NCI-H446 (cell line): ENCODE results near the gene ANKS1B.
"Not testable (repeated sequence)": the region's sequence is repeated elsewhere in the genome, so short reads cannot be mapped to it uniquely, and the experiment has no call there.

ENCODE experiments used
- DNase-seq, 2 experiments: peaks; one replicate each; lab custom pipeline; 2025; lab: John Stamatoyannopoulos, UW

Gene ANKS1B

DNA sequence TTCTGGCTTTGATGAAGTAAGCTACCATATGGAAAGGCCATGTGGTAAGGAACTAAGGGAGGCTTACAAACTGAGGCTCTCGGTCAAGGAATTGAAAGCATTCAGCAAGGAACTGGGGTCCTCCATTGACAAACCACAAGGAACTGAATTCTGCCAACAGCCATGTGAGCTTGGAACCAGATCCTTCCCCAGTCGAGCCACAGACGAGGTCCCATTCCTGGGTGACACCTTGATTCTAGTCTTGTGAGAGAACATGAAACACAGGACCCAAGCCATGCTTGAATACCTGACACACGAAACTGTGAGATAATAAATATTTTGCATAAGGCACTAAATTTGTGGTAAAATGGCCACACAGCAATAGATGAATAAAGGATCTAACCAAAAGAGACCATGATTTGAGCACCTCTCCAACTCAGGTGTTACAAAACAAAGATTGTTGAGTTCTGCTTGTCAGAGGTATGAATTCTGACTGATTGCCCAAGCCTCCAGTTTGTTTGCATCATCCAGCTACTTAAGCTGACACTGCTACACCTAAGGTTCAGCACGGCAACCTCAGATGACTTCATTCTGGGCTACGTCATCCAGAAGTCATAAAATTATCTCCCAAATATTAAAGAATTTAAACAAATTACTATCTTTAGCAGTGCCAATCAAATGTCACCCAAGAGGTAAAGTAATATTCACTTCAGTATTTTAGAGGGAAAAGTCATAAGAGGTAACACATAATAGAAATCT lies 277.8 kb downstream of the ANKS1B start:
- no peak for DNase-seq

DNA sequence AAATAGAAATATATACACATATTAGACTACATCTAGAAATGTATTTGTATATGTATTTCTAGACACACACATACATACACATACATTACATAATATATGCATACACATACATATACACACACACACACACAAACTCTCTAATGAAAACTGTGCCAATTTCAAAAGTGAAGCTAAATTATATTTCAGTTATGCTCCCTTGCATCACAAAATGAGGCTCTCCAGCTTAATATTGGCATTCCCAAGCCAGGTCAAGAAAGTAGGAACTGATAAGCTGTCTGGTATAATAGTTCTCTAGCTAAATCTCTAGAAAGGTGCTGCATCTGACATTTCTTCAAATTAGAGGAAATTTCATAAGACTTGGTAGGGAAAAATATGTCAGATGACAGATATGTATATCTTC lies 280.3 kb downstream of the ANKS1B start:
- no peak for DNase-seq

DNA sequence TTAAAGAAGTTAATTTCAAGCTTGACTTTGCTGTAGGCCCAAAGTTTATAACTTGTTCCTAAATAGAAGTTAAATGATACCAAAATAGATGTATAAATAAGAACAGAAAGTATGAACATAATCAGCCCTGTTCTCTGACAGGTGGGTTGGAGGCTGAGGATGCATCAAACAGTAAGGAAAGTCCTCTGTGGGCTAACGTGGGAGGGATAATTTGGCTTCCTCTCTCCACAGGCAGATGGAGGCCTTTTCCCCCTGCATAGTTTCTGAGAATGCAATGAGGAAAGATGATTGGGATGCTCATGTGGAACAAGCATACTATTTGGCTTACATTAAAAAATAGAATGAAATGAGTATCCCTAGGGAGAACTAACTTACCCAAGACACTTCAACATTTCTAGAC lies 280.7 kb downstream of the ANKS1B start:
- DNase-seq: no peak

DNA sequence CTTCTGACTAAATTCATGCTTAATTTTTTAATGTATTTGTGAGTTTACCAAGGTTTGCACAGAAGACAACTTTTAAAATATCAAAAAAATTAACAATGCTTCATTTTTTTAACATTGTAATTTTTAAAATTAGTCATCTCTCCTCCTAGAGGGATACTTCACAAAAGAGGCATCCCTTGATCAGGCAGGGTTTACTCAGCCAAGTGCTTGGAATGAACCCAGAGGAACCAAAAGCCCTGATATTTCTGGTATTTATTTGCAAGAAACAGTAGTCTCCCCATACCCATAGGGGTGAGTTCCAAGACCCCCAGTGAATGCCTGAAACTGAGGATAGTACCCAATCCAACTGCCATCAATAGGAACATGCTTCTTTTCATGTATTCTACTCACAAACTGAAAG lies 284.7 kb downstream of the ANKS1B start:
- no peak for DNase-seq

DNA sequence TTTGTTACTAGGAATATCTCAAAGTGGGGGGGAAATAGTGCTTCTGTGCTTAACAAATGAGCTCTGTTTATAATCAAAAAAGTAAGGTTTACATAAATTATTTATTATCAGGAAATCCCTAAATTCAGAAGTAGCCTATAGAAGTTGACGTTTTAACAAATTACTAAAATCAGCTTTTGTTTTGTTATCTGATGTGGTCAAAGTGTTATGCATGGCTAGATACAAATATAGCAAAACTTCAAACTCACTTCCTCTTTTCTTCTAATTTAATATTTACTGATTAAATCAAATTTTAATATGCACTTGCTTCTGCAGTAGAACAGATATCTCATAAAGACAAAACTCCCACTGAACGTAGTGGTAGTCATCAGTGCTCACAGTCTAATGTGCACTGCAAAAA lies 289.7 kb downstream of the ANKS1B start:
- DNase-seq: no peak

DNA sequence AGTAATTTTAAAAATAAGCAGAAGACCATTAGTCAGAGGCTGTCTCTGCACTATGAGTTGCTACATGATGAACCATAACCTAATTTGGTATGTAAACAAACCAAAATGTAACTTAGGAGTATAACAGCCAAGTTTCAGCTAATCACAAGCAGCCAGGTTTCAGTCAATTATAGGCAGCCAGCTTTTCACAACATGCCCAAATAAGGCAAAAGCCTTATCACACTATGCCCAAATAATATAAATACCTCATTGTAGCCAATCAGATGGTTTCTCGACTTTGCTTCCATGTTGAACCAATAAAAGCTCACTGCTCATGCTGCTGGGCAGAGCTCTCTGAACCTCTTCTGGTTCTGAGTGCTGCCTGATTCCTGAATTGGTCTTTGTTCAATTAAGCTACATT lies 298.6 kb downstream of the ANKS1B start:
- DNase-seq: no peak

DNA sequence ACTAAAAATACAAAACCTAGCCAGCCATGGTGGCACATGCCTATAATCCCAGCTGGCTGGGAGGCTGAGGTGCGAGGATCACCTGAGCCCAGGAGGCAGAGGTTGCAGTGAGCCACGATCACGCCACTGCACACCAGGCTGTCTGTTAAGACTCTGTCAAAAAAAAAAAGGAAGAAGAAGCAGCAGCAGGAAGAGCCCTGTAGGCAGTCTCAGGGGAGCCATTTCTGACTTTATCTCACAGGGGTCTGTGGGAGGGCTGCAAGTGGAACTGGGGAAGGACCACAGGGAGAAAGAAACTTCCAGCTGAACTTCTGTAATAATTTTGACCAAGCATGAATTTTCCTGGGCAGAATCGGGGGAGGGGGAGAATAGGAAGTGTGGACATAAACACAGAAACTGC lies 304.5 kb downstream of the ANKS1B start:
- DNase-seq: no peak

DNA sequence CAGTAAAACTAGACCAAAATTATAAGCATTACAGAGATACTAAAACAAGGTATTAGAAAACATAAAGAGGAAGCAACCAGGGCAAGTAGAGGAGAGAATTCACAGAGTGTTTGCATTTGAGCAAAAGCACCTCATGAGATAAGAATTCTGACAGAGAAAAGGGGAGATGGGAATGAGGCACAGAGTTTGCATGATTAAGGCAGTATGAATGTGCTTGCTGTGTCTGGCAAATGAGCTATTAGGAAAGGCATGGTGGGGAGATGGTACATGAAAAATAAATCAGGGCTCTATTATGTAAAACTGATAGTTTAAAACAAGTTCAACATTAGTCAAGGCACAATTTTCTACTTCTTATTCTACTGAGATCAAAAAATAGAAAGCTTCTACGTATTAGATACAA lies 314.1 kb downstream of the ANKS1B start:
- DNase-seq: no peak

DNA sequence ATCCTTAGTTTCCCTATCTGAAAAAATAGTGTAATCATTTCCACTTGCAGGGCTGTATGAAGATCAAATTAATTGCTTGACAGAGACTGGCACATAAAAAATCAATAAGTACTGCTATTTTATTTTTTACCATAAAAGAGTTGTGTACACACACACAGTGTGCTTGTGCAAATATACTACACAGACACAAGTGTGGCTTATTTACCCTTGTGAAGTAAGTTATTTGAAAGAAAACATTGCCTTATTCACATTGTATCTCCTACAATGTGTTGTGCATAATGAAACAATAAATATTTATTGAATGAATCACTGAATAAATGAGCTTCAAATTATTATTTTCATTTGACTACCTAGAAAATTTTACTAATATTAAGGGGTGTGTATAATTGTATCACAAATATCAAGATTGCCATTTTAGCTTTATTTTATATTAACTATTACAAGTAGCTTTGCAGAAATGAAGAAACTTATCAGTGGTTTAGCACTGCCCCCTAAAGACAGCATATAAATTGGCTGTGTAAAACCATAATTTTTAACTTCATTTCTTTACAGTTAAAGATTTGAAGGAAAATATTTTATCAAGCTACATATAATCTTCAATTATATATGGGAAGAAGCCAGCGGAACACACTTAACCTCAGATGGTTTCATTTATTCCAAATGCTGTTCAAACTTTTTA lies 325.9 kb downstream of the ANKS1B start:
- no peak for DNase-seq

DNA sequence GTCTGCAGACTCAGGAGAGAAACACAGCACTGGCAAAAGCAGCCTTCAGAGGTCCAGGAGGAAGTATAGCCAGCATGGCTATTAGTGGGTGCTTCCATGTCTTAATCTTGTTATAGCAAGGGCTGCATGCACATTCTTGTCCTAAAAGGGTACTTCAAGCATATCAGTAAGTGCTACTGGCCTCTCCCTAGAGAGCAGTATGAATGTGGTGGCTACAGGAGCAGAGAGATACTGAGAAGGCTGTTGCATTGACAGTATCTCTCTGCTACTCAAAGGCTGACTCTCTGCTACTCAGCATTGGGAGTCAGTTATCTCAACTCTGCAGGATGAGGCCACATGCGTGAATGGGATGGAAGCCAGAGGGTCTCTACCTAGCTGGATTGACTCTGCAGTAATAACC lies 335.2 kb downstream of the ANKS1B start:
- no peak for DNase-seq

DNA sequence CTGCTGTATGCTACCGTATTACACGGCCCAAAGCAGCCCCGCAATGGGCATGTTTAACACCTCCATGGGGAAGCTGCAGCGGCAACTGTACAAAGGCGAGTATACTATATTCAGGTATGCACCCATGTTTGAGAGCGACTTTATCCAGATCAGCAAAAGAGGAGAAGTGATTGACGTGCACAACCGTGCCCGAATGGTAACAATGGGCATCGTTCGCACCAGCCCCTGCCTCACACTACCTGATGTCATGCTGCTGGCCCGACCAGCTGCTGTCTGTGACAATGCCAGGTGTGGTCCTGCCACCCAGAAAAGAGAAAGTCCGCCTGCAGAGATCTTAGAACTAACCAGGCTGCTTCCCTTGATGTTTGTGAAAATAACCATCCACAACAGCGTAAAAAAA lies 336.6 kb downstream of the ANKS1B start:
- no peak for DNase-seq

DNA sequence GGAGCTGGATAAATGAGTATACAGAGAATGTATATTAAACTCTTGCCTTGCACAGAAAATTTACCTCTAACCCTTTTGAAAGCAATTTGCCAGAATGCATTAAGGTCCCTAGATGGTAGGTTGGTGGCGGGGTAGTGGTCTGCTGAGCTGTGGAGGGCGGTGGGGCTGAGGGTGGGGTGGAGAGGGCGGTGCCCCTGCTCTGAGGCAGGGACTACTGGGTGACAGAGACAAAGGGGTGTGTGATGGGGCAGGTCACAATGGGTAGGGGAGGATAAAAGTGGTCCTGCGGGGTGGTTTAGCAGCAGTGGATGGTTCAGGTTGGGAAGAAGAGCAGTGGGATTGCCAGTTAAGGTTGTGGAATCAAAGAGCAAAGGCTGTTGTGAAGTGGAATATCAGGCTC lies 337.3 kb downstream of the ANKS1B start, which contains the start of gene GARIN6:
Gene GARIN6 (plus strand): TSS at position 301 of the 400 bp plus-strand sequence. CDS start 422 bp downstream, outside the sequence.
- no peak for DNase-seq

DNA sequence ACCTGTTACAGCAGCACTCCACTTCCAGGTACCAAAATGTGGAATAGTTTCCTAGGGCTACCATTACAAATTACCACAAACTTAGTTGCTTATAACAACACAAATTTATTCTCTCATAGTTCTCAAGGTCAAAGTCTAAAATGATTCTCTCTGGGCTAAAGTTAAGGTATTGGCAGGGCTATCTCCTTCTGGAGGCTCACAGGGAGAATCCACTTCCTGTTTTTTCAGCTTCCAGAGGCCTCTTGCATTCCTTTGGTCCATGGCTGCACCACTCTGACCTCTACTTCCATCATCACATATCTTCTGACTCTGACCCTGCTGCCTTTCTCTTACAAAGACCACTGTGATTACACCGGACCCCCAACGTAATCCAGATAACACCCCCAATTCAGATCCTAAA lies 340.1 kb downstream of the ANKS1B start:
- no peak for DNase-seq

DNA sequence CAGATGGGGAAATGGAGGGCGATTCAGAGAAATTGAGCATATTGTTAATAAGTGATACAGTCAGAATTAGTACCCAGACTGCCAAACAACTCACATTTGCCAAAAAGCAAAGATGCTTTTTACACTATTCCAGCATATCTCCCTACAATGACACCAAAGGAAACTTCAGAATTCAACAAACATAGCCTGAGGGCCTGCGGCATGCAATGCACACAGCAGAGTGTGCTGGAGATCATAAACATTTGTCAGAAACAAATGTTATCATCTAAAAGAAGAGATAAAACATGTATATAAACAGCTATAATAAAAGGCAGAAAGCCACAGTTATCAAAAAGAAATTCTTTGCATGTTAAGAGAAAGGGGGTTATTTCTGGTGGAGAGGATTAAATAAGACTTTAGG lies 357.3 kb downstream of the ANKS1B start:
- DNase-seq: no peak

DNA sequence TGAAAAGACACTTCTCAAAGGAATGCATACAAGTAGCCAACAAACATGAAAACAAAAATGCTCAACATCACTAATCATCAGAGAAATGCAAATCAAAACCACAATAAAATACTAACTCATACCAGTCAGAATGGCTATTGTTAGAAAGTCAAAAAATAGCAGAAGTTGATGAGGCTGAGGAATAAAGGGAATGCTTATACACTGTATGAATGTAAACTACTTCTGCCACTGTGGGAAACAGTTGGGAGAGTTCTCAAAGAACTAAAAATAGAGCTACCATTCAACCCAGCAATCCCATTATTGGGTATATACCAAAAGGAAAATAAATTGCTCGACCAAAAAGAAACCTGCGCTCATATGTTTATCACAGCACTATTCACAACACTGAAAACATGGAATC lies 360.1 kb downstream of the ANKS1B start:
- not testable (repeated sequence) for DNase-seq

DNA sequence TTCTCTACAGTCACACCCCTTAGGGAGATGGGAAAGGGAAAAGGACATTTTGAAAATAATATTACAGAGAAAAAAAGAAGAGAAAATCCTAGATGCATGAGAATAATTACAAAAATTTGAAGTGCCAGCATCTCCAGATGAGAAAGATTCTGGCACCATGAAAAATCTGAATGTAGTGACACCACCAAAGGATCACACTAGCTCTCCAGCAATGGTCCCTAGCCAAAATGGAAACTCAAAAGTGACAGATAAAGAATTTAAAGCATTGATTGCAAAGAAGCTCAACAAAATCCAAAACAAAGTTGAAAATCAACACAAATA lies 364.6 kb downstream of the ANKS1B start:
- no peak for DNase-seq

DNA sequence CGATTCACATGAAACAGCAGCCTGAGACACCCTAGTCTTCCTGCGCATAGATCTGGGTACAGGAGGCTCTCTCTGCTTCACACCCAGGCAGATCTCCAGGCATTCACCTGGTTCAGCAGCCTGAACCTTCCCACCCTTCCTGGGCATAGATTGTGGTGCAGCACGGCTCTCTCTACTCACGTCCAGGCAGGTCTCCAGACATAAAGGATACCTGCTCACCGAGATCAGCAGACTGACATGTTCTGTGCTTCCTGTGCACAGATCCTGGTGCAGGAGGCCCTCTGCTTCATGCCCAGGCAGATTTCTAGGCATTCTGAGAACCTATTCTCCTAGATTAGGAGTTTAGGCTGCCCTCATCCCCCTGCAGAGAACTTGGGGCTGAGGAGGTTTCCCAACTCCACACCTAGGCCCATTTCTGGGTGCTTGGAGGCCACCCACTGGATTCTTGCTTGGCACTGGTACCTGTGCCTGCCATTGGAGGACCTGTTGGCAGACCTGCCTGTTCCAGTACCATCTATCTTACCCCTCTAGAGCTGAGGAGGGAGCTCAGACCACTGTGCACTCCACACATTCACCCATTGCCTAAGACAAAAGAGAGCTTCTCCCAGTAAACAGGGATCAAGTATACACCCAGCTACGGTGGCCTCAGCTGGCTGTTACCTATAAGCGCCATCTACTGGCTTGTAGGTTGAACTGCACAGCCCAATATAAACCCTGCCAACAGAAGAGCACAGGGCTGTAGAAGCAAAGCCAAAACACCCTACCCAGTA lies 365.2 kb downstream of the ANKS1B start:
- peak in 1 of 2 experiments; percentile 54 for DNase-seq

DNA sequence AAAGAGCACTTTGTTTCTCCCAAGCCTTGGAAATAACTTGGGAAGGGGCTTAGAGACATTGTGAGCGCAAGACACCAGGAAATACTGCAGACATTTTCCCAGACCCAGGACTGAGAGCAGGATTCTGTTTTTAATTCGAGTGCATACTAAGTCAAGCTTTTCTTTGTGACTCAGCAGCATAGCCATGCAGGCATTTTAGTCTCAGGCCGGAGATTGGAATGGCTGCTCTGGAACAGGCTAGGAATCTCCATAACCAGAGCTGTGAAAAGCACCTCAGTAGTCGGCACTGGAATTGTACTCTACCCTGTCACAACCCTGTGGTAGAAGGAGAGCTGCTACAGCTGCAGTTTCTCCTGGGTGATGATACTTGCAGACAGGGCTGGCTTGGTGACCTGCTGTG lies 366.1 kb downstream of the ANKS1B start:
- no peak for DNase-seq

DNA sequence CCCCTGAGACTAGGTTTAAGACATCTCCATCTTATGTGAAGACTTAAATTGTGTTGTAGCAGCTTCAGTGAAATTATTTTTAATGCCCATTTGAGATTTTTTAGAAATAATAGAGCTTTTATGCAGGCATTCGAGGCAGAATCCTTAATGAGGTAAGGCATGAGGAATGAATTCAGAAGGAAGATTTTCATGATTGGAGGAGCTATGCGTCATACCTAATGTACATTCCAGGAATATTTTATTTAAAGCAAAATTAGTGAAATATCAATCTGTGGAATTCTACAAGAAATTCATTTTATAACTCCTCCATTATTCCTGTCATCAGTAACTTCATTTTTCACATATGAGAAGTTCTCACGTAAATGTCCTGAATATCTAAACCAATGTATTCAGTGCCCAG lies 373.1 kb downstream of the ANKS1B start:
- no peak for DNase-seq

DNA sequence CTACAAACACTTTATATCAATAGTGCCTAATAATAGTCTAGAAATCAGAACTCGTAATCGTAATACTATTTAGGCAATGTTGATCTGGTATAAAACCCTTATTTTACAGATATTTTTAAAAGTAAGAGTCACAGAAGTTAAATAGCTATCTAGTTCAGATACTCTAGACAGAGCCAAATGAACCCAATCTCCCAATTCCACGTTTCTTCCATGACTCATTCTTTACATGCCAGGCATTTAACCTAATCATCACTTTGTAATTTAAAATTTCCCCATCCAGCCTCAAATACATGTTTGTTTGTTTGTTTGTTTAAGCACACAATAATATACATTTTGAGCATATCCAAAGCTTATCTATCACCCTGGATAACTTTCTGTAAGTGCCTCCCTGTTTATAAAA lies 373.6 kb downstream of the ANKS1B start:
- DNase-seq: no peak

DNA sequence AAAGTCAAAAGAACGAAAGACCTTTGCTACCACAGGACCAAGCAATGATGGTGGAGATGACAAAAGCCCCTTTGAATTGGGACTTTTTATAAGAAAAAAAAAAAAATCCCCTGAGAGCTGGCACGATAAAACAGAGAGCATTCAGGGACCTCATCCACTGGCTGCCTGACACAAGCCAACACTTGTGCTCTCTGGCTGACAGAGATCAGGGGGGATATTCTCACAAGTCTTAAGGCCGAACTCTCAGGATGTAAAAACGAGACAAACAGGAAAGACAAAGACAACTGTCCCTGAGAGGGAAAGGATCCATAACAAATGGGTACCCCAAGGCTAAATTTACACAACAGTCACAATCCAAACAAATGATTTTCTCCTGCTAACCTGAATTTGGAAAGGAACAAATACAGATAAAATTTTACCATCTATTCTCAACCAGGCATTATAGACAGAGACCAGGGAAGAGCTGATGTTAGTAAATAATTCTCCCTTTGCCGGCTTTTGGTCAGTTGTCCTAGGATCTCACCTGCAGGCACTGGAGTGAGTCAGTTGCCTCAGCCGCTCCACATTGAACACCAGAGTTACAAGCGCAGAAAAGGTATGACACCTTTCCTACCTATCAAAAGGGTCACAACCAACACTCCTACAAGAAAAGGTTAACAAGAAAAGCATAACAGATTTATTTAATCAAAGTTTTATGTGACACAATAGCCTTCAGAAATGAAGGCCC lies 375.1 kb downstream of the ANKS1B start:
- DNase-seq: no peak

DNA sequence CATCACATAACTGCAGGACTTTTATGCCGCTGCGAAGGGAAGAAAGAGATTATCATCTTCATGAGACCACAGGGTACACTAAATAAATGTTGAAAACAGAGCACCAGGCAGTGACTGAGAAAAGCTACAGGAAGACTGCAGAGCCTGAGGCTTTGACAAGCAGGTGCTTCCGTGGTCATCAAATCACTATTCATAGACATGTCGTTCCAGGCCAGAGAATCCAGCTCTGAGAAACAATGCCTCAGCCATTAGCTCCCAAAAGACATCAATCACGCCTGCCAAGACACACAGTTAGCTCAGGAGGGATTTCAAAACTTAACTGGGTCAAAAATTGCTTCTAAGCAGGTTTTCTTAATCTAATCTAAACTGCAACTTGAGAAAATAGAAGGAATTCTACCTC lies 384.3 kb downstream of the ANKS1B start:
- no peak for DNase-seq

DNA sequence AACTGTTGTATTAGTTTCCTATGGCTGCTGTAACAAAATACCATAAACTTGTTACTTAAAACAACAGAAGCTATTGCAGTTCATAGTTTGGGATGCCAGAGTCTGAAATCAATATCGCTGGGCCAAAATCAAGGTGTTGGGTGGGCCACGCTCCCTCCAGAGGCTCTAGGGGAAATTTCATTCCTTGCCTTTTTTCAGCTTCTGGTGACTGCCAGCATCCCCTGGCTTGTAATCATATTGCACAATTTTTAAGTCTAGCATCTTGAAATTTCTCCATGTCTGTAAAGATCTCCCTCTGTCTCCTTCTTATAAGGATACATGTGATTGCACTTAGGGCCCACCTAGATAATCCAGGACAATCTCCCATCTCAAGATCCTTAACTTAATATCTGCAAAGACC lies 386.0 kb downstream of the ANKS1B start:
- DNase-seq: no peak
